GM13976 (cell line): ENCODE results near the gene LSM7.

Source experiments
- DNase-seq: peaks from one replicate; pipeline ENCODE4 v3.0.0; 2012; ENCODE audit warnings: low spot score
- CTCF ChIP-seq: IDR thresholded peaks from 2 replicates; pipeline ENCODE4 v1.5.1; 2012; ENCODE audit warnings: borderline replicate concordance, mild to moderate bottlenecking; ENCODE audit not compliant: insufficient read depth; ENCODE audit errors: extremely low read depth, missing control alignments, control extremely low read depth
- in situ Hi-C: fragments of 300-500 bp; cut with MboI; formaldehyde crosslinking; loops from one replicate; pipeline ENCODE4 v1.12.0; 2022; ENCODE audit warnings: low sequenced_read_pairs, mixed read lengths, inconsistent platforms; ENCODE audit not compliant: unreplicated experiment

Gene LSM7

DNA sequence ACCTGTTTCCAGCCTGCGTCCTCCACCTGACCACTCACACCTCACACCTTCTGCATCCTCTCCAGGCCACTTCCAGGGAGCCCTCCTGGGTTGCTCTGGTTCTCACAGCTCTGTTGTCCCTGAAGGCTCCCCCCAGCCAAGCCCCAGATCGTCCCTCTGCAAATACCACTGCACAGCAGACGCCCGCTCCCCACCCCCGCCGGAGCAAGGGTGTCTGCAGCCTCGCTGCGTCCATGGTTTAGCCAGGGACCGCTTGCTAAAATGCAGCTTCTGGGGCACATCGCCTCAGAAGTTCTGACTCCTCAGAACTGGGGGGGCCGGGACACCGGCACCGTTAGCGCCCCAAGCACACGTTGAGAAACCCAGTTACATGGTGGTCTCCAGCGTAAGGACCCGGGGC, 21.4 kb downstream of the LSM7 start:
- no peak for TF ChIP-seq CTCF
- DNase-seq: no peak
- in situ Hi-C loops: no loop called here

DNA sequence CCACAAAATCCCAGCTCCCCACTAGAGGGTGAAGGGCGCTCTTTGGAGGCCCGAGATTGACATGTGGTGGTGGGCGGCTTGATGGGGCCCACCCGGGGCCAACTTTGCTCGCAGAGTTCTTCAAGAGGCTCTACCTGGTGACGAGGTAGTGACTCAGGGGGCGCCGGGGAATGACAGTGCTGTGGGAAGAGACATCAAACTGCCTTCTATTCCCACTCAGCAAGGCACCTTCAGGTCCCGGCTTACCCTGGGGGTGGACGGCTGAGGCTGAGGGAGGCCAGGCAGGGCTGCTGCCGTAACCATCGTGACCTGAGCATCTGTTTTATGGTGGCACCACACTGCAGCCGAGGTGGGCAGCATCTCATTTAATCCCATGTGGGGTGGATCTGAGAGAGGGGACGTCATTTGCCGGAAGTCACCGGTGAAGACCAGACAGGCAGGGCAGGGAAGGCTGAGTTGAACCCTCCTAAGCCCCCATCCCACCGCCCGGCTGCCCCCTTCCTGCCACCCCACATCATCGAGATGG, 22.0 kb downstream of the LSM7 start:
- in situ Hi-C loops: no loop called here
- TF ChIP-seq CTCF: no peak
- no peak for DNase-seq

- in situ Hi-C loops: no loop called here
- DNase-seq: no peak
- TF ChIP-seq CTCF: no peak
Observed at GRCh38 chr19:2305452-2306280, 22.7 kb downstream of the LSM7 start.

DNA sequence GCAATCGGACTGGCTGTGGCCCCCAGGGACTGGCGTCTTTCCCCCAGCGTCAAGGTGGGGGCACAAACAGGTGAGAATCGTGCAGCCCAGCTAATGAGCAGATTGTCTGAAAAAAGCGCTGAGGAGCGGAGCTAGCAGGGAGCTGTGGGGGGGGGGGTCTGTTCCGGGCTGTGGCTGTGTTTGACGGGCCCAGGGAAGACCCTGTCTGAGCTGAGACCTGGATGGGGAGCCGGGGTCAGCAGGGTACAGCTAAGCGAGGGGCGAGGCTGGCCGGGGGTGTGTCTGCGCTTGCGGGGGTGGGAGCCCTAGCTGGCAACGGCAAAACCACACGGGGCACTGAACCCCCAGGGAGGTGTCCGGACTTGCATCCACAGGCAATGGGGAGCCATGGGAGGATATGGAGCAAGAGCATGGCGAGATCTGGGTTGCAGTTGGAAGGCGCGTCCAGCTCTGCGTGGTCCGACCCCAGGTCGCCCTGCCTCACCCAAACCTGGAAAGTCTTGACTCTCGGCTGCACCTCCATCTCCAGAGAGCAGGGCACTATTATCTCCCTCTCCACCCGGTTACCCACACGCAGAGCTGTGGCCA, 25.1 kb downstream of the LSM7 start:
- TF ChIP-seq CTCF: no peak
- in situ Hi-C loops: no loop called here
- no peak for DNase-seq

GRCh38 chr19:2302319-2303210, 25.8 kb downstream of the LSM7 start:
- DNase-seq: no peak
- in situ Hi-C loops: no loop called here

More at GRCh38 chr19:2302319-2303210, 25.8 kb downstream of the LSM7 start:
- TF ChIP-seq CTCF: no peak
